KMS-11 (cell line): Measurements from ENCODE around the gene SGSM1.

Experiments used
- H2AFZ ChIP-seq: fragments of 200-600 bp; sonication (generic); 2 replicates; pipeline ENCODE4 v1.6.1; 2016; ENCODE audit warnings: antibody characterized with exemption, mixed run types, low read depth
- H3K27ac ChIP-seq: fragments of 200-600 bp; sonication (generic); 2 replicates; pipeline ENCODE4 v1.6.1; 2016; ENCODE audit warnings: mild to moderate bottlenecking, mixed run types
- H3K27me3 ChIP-seq: fragments of 200-600 bp; sonication (generic); 2 replicates; pipeline ENCODE4 v1.6.1; 2017; ENCODE audit warnings: mild to moderate bottlenecking, low read depth, mixed run types, moderate library complexity; ENCODE audit not compliant: insufficient read depth
- H3K36me3 ChIP-seq: fragments of 200-600 bp; sonication (generic); 2 replicates; pipeline ENCODE4 v1.6.1; 2017; ENCODE audit warnings: mild to moderate bottlenecking, mixed run types; ENCODE audit not compliant: insufficient read depth
- H3K4me1 ChIP-seq: fragments of 200-600 bp; sonication (generic); 2 replicates; pipeline ENCODE4 v1.6.1; 2016; ENCODE audit warnings: mild to moderate bottlenecking, low read depth, mixed run types; ENCODE audit not compliant: poor library complexity, severe bottlenecking
- H3K4me2 ChIP-seq: fragments of 200-600 bp; sonication (generic); 2 replicates; pipeline ENCODE4 v1.7.0; 2016; ENCODE audit warnings: mild to moderate bottlenecking, mixed run types
- H3K4me3 ChIP-seq: fragments of 200-600 bp; sonication (generic); IDR thresholded peaks from 2 replicates; pipeline ENCODE4 v1.6.1; 2017; ENCODE audit warnings: low read depth, low read length, mixed read lengths; ENCODE audit not compliant: insufficient read depth
- H3K79me2 ChIP-seq: fragments of 200-600 bp; sonication (generic); 2 replicates; pipeline ENCODE4 v1.6.1; 2016; ENCODE audit warnings: low read depth, mixed run types; ENCODE audit not compliant: insufficient read depth
- H3K9ac ChIP-seq: fragments of 200-600 bp; sonication (generic); 2 replicates; pipeline ENCODE4 v1.6.1; 2016; ENCODE audit warnings: mild to moderate bottlenecking, mixed run types
- H4K20me1 ChIP-seq: fragments of 200-600 bp; sonication (generic); 2 replicates; pipeline ENCODE4 v1.6.1; 2016; ENCODE audit warnings: mild to moderate bottlenecking, mixed run types; ENCODE audit not compliant: insufficient read depth
- TF ChIP-seq, protein P1 (sequence below): fragments of 200-600 bp; sonication (generic); conservative IDR thresholded peaks from 2 replicates; pipeline ENCODE4 v1.6.1; 2017; ENCODE audit warnings: low read depth, mild to moderate bottlenecking, antibody characterized with exemption, low read length, moderate library complexity, mixed read lengths

SGSM1 gene

DNA sequence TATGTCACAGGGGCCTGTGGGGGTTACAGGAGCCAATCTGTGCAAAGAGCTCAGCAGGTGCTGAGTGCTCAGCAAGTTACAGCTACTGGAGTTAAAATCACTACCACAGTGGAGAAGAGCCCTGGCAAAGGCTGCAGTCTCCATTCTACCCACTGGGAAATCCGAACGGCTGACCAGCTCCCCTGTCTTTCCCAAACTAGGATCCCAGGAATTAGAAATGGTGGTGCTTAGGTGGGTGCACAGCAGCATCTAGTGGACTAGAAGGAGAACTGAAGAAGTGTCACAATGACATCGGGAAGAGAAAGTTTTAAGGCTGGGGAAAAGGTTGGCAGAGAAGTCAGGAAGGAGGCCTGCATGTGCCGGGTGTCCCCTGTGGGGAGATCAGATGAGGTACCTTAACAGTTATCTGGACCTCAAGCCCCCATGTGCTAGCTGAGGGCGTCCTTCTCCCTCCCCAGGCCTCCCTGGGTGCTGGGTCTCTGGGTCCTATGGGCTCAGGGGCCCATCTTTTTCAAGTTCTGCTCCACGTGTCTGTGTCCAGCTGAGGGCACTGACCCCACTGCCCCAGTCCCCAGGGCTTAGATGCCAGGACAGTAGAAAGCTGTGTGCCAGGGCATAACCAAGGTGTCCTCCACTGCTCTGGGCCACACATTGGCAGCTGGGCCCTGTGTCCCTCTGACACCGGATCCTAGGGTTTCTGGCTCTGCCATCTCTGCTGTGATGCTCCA is 33.4 kb upstream of the SGSM1 start:
- Histone ChIP-seq H3K27ac (no peak overlapping the region), H4K20me1 (no peaks in the 10 kb centered on the region), H3K36me3 (no peaks in the 10 kb centered on the region), H3K9ac (no peak overlapping the region), H3K4me3 (no peak overlapping the region), H3K4me1 (no peaks in the 10 kb centered on the region), H3K79me2 (no peaks in the 10 kb centered on the region), H2AFZ (no peak overlapping the region), H3K4me2 (no peak overlapping the region), H3K27me3 (no peaks in the 10 kb centered on the region)
- TF ChIP-seq, protein P1, sequence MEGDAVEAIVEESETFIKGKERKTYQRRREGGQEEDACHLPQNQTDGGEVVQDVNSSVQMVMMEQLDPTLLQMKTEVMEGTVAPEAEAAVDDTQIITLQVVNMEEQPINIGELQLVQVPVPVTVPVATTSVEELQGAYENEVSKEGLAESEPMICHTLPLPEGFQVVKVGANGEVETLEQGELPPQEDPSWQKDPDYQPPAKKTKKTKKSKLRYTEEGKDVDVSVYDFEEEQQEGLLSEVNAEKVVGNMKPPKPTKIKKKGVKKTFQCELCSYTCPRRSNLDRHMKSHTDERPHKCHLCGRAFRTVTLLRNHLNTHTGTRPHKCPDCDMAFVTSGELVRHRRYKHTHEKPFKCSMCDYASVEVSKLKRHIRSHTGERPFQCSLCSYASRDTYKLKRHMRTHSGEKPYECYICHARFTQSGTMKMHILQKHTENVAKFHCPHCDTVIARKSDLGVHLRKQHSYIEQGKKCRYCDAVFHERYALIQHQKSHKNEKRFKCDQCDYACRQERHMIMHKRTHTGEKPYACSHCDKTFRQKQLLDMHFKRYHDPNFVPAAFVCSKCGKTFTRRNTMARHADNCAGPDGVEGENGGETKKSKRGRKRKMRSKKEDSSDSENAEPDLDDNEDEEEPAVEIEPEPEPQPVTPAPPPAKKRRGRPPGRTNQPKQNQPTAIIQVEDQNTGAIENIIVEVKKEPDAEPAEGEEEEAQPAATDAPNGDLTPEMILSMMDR, result peak; percentile 44; the same call in 1 of the 2 replicates

DNA sequence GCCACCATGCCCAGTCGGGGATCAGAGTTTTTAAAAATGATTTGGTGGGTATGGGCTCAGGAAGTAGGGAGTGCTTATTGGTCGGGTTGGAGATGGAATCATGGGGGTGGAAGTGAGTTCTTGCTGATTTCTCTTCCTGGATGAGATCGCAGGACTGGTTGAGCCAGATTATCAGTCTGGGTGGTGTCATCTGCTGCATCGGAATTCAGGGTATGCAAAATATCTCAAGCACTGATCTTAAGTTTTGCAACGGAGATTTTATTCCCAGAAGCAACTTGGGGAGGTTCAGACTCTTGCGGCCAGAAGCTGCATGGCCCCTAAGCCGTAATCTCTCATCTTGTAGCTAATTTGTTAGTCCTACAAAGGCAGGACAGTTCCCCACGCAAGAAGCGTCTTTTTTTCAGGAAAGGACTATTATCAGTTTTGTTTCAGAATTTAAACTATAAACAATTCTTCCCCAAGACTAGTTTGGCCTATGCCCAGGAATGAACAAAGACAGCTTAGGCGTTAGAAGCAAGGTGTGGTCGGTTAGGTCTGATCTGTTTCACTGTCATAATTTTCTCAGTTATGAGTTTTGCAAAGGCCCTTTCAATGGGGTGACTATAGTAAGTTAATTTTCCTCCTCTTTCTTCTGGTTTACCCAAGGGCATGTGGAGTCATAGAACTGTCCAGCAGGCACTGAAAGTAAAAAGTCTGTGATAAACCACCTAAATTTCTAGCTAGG is 30.1 kb upstream of the SGSM1 start:
- H3K27me3 ChIP-seq, result no peaks in the 10 kb centered on the region
- no peak overlapping the region for H3K27ac ChIP-seq
- no peak overlapping the region for H2AFZ ChIP-seq
- H3K4me2 ChIP-seq, result no peak overlapping the region
- H3K9ac ChIP-seq, result no peak overlapping the region
- no peak overlapping the region for H3K4me3 ChIP-seq
- H3K4me1 ChIP-seq, result no peaks in the 10 kb centered on the region
- H3K79me2 ChIP-seq, result no peaks in the 10 kb centered on the region
- TF ChIP-seq, protein P1, result no peak
- H4K20me1 ChIP-seq, result no peaks in the 10 kb centered on the region
- no peaks in the 10 kb centered on the region for H3K36me3 ChIP-seq

DNA sequence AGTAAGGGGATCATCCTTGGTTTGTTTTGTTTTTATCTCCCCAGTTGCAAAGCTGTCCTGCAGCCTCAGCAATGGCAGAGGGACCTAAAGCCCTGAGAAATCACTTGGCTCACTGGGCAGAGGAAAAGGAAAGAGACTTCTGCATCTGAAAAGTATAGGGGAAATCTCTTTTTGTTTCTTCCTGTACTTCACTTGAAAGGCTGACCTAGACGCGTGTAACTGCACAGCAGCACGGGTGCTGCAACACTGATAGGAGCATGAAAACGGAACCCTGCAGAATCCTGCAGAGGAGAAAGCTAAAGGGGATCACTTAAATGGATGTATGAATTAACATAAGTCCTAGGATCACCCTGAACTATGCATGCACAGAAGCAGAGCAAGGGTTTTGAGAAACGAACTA is 29.5 kb upstream of the SGSM1 start:
- Histone ChIP-seq H3K27ac (no peak overlapping the region), H3K9ac (no peak overlapping the region), H3K79me2 (no peaks in the 10 kb centered on the region), H3K4me1 (no peaks in the 10 kb centered on the region), H2AFZ (no peak overlapping the region), H3K4me2 (no peak overlapping the region), H3K36me3 (no peaks in the 10 kb centered on the region), H4K20me1 (no peaks in the 10 kb centered on the region), H3K27me3 (no peaks in the 10 kb centered on the region), H3K4me3 (no peak overlapping the region)
- TF ChIP-seq, protein P1, result no peak

DNA sequence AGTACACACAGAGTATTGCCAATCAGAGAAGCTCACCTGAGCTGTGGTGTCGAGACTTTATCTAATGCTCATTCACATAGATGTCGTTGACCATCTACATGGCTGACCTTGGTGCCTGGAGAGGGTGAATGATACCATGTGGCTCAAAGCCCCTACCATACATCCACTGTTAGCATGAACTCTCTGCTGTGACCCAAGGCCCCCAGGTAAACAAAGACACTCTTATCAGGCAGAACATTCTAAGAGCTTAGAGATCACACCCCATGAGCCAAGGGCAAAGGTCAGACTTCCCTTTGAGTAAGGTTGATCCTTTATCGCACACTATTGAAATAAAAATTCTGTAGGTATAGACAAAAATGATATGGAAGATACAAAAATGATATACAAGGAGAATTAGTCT is 16.5 kb upstream of the SGSM1 start:
- Histone ChIP-seq H3K36me3 (no peaks in the 10 kb centered on the region), H3K9ac (no peak overlapping the region), H3K27ac (no peak overlapping the region), H2AFZ (no peak overlapping the region), H4K20me1 (no peaks in the 10 kb centered on the region), H3K27me3 (no peaks in the 10 kb centered on the region), H3K79me2 (no peaks in the 10 kb centered on the region), H3K4me1 (no peaks in the 10 kb centered on the region), H3K4me3 (no peak overlapping the region), H3K4me2 (no peak overlapping the region)
- TF ChIP-seq, protein P1, result no peak
